NCI-H526 (cell line): ENCODE data around the gene ANTXR1.
A peak's percentile ranks its signal among the peaks of the same experiment; 100 is the strongest.

Experiments used
- DNase-seq, 2 experiments: peaks; one replicate each; lab custom pipeline; 2025; lab: John Stamatoyannopoulos, UW

Gene ANTXR1

DNA sequence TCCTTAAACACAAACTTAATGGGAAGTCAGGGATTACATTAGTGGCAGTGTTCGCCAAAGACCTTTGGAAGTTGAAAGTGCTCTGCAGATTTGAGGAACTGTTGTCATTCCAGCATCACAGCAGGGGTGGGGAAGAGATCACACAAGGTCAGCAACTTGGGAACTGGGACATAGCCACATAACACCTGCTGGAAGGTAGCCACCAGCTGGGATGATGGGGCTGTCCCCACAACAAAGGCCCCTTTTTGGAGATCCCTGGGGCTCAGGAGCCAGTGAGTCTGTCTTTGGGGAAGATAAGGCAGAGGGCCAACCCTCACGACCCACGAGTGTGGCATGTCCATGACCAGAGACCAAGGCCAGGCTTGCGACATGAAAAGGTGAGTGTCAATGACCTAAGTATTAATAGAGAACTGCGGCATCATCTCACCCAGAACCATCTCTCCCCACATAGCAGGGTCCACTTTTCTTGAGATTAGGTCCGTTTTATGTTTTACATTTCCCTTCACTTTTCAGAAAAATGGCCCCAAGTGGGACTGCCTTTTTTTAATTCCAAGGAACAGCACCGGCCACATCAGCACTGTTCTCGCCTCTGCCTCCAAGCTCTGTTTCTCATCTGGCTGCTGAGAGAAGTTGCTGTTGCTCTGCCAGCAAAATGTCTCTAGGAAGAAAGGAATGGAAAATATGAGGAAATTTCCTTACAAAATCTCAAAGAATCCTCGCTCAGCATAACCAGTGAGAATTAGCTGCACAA lies 267.1 kb downstream of the ANTXR1 start:
- no peak for DNase-seq

DNA sequence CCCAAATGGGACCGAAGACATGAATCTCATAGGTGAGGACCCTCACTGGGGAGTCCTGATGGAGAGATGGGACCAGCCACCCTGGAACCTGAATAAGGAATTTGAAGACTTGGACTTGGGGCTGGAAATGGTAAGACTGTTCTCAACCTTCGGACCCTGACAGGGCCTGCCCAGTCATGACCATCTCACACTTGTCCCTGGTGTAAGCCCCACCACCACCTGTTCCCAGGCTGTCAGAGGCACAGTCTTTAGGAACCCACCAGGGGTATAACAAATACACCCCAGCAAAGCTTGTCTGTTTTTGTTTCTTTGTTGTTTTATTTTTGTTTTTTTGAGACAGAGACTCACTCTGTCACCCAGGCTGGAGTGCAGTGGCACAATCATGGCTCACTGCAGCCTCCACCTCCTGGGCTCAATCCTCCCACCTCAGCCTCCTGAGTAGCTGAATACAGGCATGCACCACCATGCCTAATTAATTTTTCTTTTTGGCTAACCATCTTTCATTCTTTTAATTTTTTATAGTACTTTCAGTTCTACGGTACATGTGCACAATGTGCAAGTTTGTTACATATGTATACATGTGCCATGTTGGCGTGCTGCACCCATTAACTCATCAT lies 267.9 kb downstream of the ANTXR1 start:
- DNase-seq, result no peak

DNA sequence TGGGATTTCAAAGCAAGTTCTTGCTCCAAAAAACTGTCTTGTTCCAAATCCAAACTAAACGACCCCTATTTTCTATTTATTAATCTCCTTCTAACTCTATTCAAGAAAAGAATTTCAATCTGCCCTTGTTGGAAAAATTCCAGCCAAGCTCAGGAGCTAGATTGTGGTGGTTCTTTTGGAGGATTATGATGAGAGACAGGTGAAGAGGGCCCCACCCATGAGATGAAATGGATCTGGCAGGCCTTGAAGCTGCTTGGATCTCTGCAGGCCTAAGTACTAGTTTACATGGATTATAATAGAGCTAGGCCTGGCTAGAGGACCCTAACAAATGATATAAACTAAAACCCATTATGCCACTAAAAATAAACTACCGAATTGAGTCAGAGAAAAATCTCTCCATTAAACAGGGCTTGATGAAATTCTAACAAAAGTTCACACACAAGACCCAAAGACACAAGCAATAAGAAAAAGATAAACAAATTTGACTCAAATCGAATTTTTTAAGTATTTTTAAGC lies 272.5 kb downstream of the ANTXR1 start:
- no peak for DNase-seq

DNA sequence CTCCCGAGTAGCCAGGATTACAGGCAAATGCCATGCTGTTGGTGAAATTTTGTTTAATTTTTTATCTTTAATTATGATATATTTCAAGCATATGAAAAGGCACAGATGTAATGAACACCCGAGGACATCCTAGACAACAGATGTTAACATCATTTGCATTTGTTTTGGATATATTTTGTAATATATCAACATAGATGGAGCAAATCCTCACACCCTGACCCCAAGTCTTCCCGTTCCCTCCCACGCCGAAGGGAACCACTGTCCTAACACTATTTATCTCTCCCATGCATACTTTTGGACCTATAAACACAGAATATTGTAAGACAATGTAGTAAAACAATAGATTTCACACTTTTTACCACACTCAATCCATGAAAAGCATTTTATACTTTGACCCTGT lies 274.6 kb downstream of the ANTXR1 start:
- DNase-seq, result peak; percentile 25 to 55

DNA sequence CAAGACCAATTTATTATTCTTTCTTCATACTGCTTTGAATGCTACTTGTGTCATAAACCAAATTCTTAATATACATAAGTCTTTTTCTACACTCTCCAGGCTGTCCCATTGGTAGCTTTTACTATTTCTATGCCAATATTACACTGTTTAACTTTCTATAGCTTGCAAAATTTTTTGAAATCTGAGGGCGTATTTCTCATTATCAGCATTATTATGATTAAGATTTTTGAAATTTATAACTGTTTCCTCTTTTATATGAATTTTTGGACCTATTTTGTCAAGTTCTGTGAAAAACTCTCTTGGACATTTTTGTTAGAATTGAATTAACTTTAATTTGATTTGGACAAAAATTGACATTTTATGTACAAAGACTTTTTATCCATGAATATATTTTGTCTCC lies 275.4 kb downstream of the ANTXR1 start:
- no peak for DNase-seq

DNA sequence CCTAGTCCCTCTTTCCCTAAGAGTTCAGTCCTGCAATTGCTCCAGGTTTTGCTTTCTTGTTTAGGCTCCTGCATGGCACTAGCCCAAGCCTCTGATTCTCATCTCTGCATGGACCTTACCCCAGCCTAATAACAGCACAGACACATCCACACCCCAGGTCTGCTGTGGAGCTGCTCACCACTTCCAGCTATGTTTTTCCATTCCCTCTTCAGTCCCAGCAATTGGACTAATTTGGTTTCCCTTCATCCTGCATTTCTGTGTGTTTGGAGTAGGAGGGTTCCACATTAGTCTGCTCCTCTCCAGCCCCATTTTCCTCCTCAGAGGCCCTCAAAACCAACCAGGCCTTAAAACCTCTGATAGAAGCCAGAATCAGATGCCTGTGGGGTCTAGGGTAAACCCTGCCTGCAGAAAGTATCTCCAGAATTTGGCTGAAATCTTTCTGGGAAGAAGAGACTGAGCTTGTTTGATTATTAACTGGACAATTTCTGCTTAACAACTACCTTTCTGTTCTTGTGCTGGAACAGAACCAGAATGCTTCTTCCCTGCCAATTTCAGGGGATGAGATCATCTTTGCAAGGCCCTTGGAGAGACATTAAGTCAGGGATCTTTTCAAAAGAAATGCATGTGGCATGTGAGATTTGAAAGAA lies 278.1 kb downstream of the ANTXR1 start:
- DNase-seq, result no peak

DNA sequence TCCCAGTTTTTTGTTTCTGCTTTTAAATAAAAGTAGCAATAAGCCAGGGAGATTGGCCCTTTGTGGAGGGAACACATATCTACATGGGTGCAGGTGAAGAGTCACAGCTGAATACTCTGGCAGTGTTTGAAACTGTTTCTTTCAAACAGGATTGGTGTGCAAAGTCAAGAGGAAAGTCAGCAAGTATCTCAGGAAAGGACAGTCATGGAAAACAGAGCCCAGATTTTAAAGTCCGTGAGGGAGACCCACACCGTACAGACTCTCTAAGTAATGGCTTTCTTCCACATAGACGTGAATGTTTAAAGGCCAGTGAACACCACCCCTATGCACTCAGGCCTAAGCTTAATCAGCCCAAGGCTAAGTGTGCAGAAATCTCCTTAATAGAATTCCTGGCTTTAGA lies 278.7 kb downstream of the ANTXR1 start:
- no peak for DNase-seq

DNA sequence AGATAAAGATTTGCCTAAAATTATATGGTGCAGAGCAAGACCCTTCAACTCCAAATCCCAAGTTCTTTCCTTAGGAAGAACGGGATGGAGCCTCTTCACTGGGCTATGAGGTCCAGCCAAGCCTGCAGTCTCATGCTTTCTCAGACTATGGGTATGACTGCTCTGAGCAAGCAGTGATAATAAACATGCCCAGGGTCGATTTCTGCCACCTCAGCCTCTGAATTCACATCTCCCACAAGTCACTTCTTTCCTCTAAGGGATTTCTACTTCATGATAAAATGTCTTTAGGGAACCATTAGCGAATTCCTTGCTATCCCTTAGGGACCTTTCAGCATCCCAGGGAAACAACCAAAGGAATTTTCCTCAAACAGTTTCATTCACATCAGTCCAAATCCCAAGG lies 279.3 kb downstream of the ANTXR1 start:
- DNase-seq, result no peak

DNA sequence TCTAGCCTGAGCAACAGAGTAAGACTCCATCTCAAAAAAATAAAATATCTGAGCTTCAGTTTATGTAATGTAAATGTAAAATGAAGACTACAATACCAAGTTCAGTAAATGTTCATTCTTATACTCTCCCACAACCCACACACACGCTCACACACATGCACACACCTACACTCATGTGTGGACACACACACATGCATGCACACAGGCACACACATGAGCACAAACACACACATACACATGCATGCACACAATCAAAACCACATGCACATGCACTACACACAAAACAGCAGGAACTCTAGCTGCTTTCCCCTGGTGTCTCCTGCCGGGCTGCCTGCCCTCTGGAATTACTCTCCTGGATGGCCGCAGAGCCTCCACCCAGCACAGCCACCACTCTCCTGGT lies 283.4 kb downstream of the ANTXR1 start:
- no peak for DNase-seq

DNA sequence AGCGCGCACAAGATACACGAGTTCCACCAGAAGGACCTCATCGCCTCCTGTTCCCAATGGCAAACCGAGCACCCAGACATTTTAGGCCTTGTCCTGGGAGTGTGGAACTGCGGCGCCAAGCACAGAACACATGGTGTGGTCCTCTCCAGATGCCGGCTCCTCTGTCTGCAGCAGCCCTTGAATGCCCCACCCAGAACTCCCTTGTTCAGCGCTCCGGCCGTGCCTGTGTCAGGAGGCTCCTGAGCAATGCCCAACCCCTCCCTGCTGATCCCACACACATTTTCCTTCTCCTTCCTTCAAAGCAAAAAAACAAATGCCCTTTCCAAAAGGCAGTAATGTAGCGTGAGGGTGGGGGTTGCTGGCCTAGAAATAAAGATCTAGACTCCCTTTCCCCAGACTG lies 284.2 kb downstream of the ANTXR1 start:
- DNase-seq, result no peak

DNA sequence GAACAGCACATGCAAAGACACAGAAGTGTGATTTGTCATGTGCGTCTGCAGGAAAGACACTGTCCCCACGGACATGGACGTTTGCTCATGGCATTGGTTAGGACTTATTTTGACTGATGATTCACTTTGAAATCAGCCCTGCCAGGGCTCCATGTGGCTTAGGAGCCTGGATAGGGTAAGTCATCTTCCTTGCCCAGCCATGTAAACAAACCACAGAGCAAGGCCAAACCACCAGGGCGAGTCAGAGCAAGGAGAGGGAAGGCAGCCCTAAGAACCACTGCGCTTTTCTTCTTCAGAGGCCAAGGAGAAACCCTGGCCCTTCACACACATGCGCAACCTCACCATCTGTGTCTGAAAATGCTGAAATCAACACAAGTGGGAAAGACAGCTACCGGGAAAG lies 285.3 kb downstream of the ANTXR1 start:
- DNase-seq, result no peak

DNA sequence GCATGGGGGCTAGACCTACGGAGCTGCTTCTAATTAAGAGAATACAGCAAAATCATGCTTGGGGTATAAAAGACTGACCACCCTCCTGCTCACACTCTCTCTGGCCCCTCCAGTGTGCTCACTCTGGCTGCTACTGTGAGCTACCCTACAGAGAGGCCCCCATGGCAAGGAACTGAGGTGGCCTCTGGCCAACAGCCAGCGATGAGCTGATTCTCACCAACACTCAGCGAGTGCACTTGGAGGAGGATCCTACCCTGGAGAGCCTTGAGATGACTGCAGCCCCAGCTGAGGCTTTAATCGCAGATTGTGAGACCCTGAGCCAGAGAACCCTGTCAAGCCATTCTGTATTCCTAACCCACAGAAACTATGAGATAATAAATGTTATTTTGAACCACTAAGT lies 285.9 kb downstream of the ANTXR1 start:
- no peak for DNase-seq
